Measurements from ENCODE around the gene PPP2R5C. TPM values are rescaled to one million over a fixed set of nuclear protein-coding genes. Genes with fewer than 3 reads are reported as not detected.
A peak's percentile ranks its signal among the peaks of the same experiment; 100 is the strongest.

Gene PPP2R5C
- total RNA-seq, 1 experiment from 2014 or later, result 93.0 TPM

- no peak overlapping the region for H4K91ac ChIP-seq (ENCODE audit: insufficient read length, low read depth, low read length)
- no CpG with 5 or more reads among the region's 4 CpGs for WGBS (ENCODE audit: extremely low coverage, insufficient read length, low lambda C conversion rate)
- H3K18ac ChIP-seq (ENCODE audit: insufficient read length, low read depth, low read length), result no peak overlapping the region
- no peak for DNase-seq
- no peak overlapping the region for H2AK5ac ChIP-seq (ENCODE audit: insufficient read length, low read length)
- no peak overlapping the region for H2AFZ ChIP-seq (ENCODE audit: low read length)
- no peak overlapping the region for H2BK5ac ChIP-seq (ENCODE audit: insufficient read length, low read length)
- Mint-ChIP-seq H3K36me3 (ENCODE audit: insufficient read depth in 1 of 3, low read depth in 3 of 3) (no peaks in the 10 kb centered on the region), H3K4me3 (peak overlapping the region in 1 of 2 experiments; percentile 14; a peak in 1 of 5 replicates), H3K4me1 (peaks cover 11% of the 10 kb centered on the region in 2 experiments), H3K27me3 (ENCODE audit: low read depth) (peaks cover 24% of the 10 kb centered on the region), H3K9me3 (no peaks in the 10 kb centered on the region; a peak in 1 of 5 replicates), H3K27ac (peak overlapping the region in 2 of 3 experiments; percentile 23 to 74; a peak in 2 of 7 replicates)
- no peak overlapping the region for H2BK120ac ChIP-seq (ENCODE audit: low read depth, low read length, poor library complexity, severe bottlenecking)
- no peaks in the 10 kb centered on the region for H3K4me1 ChIP-seq (ENCODE audit: insufficient read depth, low read length)
- no peak overlapping the region for H4K8ac ChIP-seq (replicated peaks; ENCODE audit: insufficient read length, low read depth, low read length)
- H4K5ac ChIP-seq (ENCODE audit: insufficient read length, low read depth, low read length), result no peak overlapping the region
- H3K14ac ChIP-seq (ENCODE audit: insufficient read depth, low read length), result no peak overlapping the region
- H3K9me3 ChIP-seq (ENCODE audit: control insufficient read depth, low read depth, low read length), result no peaks in the 10 kb centered on the region
- no peak overlapping the region for H3K23ac ChIP-seq (ENCODE audit: insufficient read length, low read depth, low read length)
- H2BK12ac ChIP-seq (ENCODE audit: insufficient read length, low read depth, low read length), result no peak overlapping the region
- peaks cover 9% of the 10 kb centered on the region; the same call in 1 of the 2 replicates for H3K27me3 ChIP-seq (ENCODE audit: insufficient read depth, low read length)
- H3K4me2 ChIP-seq (ENCODE audit: insufficient read depth, insufficient read length, low read length), result no peak overlapping the region
- no peaks in the 10 kb centered on the region for H3K79me1 ChIP-seq (ENCODE audit: insufficient read depth, low read depth, low read length, poor library complexity, severe bottlenecking)
- H3K4ac ChIP-seq (ENCODE audit: low read depth, low read length), result no peak overlapping the region
- no peak overlapping the region for H2BK20ac ChIP-seq (ENCODE audit: low read depth, low read length, poor library complexity, severe bottlenecking)
- TF ChIP-seq, protein P1, sequence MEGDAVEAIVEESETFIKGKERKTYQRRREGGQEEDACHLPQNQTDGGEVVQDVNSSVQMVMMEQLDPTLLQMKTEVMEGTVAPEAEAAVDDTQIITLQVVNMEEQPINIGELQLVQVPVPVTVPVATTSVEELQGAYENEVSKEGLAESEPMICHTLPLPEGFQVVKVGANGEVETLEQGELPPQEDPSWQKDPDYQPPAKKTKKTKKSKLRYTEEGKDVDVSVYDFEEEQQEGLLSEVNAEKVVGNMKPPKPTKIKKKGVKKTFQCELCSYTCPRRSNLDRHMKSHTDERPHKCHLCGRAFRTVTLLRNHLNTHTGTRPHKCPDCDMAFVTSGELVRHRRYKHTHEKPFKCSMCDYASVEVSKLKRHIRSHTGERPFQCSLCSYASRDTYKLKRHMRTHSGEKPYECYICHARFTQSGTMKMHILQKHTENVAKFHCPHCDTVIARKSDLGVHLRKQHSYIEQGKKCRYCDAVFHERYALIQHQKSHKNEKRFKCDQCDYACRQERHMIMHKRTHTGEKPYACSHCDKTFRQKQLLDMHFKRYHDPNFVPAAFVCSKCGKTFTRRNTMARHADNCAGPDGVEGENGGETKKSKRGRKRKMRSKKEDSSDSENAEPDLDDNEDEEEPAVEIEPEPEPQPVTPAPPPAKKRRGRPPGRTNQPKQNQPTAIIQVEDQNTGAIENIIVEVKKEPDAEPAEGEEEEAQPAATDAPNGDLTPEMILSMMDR (conservative IDR thresholded peaks at IDR 0.05), result no peak
- H3T11ph ChIP-seq (ENCODE audit: low read length), result no peak overlapping the region
- H3K56ac ChIP-seq (ENCODE audit: insufficient read length, low read depth, low read length), result no peak overlapping the region
- no peaks in the 10 kb centered on the region for H4K20me1 ChIP-seq (ENCODE audit: control insufficient read depth, insufficient read depth, insufficient read length)
- no peak overlapping the region for H3K27ac ChIP-seq (ENCODE audit: insufficient read length, low read depth, low read length)
- H3K9ac ChIP-seq (ENCODE audit: extremely low read depth, insufficient read length, low read length), result no peak overlapping the region
- H3K79me2 ChIP-seq (ENCODE audit: insufficient read depth, low read length), result no peaks in the 10 kb centered on the region
- no peak overlapping the region for H2BK15ac ChIP-seq (ENCODE audit: low read depth, low read length)
- H3K23me2 ChIP-seq (ENCODE audit: insufficient read length, low read depth, low read length, poor library complexity, severe bottlenecking), result no peaks in the 10 kb centered on the region
Observed at GRCh38 chr14:101950516-101951215, 189.2 kb downstream of the PPP2R5C start.
